Pancreas (tissue), 10 donors: ENCODE results near the gene INO80C. TPM values are rescaled to one million over a fixed set of nuclear protein-coding genes. Genes with fewer than 3 reads are reported as not detected.

ENCODE experiments used
- ATAC-seq, 4 donors: fragments of 200-7000 bp; cut with Tn5 transposase; one replicate each; pipeline versions ENCODE4 v1.8.0 to v1.9.1; 2020; ENCODE audit warnings: mild to moderate bottlenecking in 4 of 4, moderate library complexity in 4 of 4
- DNase-seq, 6 donors: peaks; one replicate each; pipeline ENCODE4 v3.0.0-alpha.2; 2020
- FAIRE-seq: peaks from 2 replicates; lab custom pipeline; 2012; peaks lifted over from hg19 to GRCh38; lab: Jason Lieb, UNC
- H3K27ac ChIP-seq, 4 donors: fragments of 200-600 bp; sonication (generic); 1 replicate in 3 of 4; 2 replicates in 1 of 4; pipeline versions ENCODE4 v1.5.0 to v1.8.0; 2020
- H3K27me3 ChIP-seq, 4 donors: fragments of 200-600 bp; one replicate each; pipeline ENCODE4 v1.8.0; 2021
- H3K36me3 ChIP-seq, 3 donors: fragments of 200-600 bp; sonication (generic) in 1 of 3; one replicate each; pipeline versions ENCODE4 v1.5.0 to v1.8.0; 2020 to 2021
- H3K4me1 ChIP-seq, 3 donors: fragments of 200-600 bp; one replicate each; pipeline ENCODE4 v1.8.0; 2021
- H3K4me3 ChIP-seq, 4 donors: fragments of 200-600 bp; sonication (generic) in 2 of 4; one replicate each; pipeline versions ENCODE4 v1.5.0 to v1.8.0; 2020 to 2021
- H3K9me3 ChIP-seq, 4 donors: fragments of 200-600 bp; one replicate each; pipeline ENCODE4 v1.8.0; 2021
- WGBS, 2 donors: extraction: QIAGEN DNeasy Blood & Tissue Kit; methylation state at CpG; one replicate each; pipeline ENCODE4 v1.1.7; 2013; 5-methylcytosine and 5-hydroxymethylcytosine counted together
- intact Hi-C, 3 donors: fragments of 100-400 bp; cut with DNase I; formaldehyde crosslinking; loops; one replicate each; pipeline versions ENCODE4 v1.11.1 to v1.14.2; 2022
- polyA plus RNA-seq, 2 donors: library from polyadenylated mRNA; stranded (reverse); fragments of 200-250 nt; gene quantifications; one replicate each; pipeline ENCODE4 v1.2.3, GENCODE V29; 2013
- total RNA-seq, 6 donors: library from RNA; stranded (reverse); fragmentation: NEBNext Ultra II Directional in 4 of 6; extraction: Animal tissue kit (Norgen Biotek cat#: 25700) in 4 of 6; gene quantifications; one replicate each; pipeline versions ENCODE4 v1.2.1 to v1.2.4, GENCODE V29; 2021 to 2023
- TF ChIP-seq, protein P1 (sequence below), 4 donors: fragments of 200-600 bp; sonication (generic) in 3 of 4; IDR thresholded peaks; one replicate each; pipeline versions ENCODE4 v1.5.0 to v1.8.0; 2021; ENCODE audit warnings: antibody characterized with exemption in 4 of 4
- donor health status: healthy with polysubstance abuse.
- donor health status: DM: no; HTN: no; CAD: no; lungs with moderate emphysema.
- donor health status: DM: no; HTN: no; CAD: no.
- donor health status: control.
- donor health status: control.
- donor health status: Bipolar disorder and iron deficiency.
- donor health status: DM: yes; HTN: yes; CAD: no.
- donor health status: DM: no; HTN: no; CAD: no.
- donor health status: DM: no; HTN: no; CAD: no.
- donor health status: DM: yes; HTN: yes; CAD: no.

Gene INO80C
- total and polyA plus RNA-seq, 8 donors: 6.1 to 25.6 (median 9.8) TPM

DNA sequence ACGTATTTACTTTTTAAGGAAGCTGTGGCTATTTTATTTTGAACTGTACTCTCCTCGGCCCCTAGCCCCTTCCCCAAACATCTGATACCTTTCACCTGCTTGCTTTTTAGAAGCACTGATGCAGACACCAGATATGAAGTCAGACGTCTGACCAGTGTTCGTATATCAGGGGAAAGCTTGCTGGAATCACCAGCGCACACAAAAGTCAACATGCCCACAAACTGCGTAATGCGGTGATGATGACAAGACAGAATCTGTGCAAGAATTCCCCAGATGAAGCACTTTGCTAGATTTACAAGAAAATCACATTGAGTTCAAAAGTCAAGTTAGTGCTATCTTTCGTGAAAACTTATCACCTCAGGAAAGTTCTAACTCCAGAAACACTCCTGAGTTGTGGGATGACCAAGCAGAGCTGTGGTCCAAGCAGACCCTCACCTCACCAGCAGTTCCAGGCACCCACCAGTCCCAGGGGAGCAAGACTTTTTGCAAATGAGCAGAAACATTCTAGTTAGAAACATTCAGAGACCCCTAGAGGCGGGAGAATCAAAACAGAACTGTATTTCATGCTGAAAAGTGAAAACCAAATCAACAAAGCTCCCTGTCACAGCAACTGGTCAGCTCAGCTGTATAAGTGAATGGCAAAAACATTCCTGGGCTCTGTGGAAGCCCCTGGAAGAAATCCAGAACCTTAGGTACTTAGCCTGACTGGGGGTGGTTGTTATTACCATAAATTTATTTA lies 55.7 kb downstream of the INO80C start:
- no peaks in the 10 kb centered on the region for H3K27me3 ChIP-seq
- H3K27ac ChIP-seq: no peak overlapping the region
- FAIRE-seq (no peak), ATAC-seq (no peak), DNase-seq (no peak)
- no peaks in the 10 kb centered on the region for H3K4me1 ChIP-seq
- WGBS, 2 donors: 70 to 78% methylated on average over 9 of the region's 9 CpGs
- H3K9me3 ChIP-seq: no peaks in the 10 kb centered on the region
- TF ChIP-seq, protein P1, sequence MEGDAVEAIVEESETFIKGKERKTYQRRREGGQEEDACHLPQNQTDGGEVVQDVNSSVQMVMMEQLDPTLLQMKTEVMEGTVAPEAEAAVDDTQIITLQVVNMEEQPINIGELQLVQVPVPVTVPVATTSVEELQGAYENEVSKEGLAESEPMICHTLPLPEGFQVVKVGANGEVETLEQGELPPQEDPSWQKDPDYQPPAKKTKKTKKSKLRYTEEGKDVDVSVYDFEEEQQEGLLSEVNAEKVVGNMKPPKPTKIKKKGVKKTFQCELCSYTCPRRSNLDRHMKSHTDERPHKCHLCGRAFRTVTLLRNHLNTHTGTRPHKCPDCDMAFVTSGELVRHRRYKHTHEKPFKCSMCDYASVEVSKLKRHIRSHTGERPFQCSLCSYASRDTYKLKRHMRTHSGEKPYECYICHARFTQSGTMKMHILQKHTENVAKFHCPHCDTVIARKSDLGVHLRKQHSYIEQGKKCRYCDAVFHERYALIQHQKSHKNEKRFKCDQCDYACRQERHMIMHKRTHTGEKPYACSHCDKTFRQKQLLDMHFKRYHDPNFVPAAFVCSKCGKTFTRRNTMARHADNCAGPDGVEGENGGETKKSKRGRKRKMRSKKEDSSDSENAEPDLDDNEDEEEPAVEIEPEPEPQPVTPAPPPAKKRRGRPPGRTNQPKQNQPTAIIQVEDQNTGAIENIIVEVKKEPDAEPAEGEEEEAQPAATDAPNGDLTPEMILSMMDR (IDR thresholded peaks at IDR 0.05): no peak
- H3K4me3 ChIP-seq: no peak overlapping the region
- intact Hi-C loops: no loop called here
- H3K36me3 ChIP-seq: no peaks in the 10 kb centered on the region

DNA sequence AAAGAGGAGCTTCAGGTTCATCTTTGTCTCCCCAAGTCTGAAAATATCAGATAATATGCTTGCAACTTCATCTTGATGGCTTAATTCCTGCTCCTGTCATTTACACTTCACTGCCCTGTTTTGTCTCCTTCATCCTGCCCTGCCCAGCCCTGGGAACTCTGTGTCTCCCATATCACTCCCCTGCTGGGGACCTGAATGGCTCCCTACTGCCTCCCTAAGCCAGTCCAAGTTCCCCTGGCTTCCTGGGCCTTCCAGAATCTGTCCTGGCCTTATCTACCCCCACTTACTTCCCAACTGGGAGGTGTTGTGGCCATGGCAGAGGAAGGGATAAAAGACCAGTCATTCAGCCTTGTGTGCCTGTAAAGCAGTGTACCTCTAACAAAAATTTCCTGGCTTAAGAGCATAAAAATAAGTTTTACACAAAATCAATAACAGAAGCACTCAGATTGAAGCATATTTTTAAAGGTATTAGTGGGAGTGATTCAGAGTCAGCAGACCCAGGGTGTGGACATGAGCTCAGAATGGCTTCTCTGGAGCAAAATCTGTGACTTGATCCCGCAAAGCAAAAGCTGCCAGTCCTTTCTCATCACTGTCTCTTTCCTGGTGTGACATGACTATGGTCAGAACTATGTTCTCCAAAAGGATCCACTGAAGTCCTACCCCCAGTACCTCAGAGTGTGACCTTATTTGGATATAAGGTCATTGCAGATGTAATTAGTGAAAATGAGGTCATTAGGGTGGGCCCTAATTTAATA lies 59.1 kb downstream of the INO80C start:
- ATAC-seq (no peak), DNase-seq (no peak), FAIRE-seq (no peak)
- no peak overlapping the region for H3K27ac ChIP-seq
- WGBS, 2 donors: 91 to 93% methylated on average over 1 of the region's 1 CpG
- H3K4me1 ChIP-seq: no peaks in the 10 kb centered on the region
- no peaks in the 10 kb centered on the region for H3K9me3 ChIP-seq
- intact Hi-C loops: no loop called here
- no peaks in the 10 kb centered on the region for H3K27me3 ChIP-seq
- no peaks in the 10 kb centered on the region for H3K36me3 ChIP-seq
- TF ChIP-seq, protein P1 (IDR thresholded peaks at IDR 0.05): no peak
- H3K4me3 ChIP-seq: no peak overlapping the region

DNA sequence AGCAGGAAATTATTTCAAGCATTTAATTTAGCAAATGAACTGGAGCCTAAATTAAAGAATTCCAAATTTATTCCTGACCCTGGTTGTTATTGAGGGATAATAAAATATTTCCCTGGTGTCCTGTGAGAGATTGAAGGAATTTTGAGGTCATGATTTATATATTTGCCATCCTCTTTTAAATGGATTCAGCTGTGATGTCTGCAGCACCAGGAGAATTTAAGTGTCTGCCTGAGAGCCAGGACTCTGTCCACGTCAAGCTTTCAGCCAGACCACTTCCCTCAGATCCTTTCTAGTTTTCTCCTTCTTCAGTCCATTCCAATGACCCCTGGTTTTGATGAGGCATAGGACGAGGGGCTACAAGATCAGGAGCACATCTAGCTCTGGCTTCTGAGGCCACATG lies 59.9 kb downstream of the INO80C start:
- no peaks in the 10 kb centered on the region for H3K9me3 ChIP-seq
- no peaks in the 10 kb centered on the region for H3K4me1 ChIP-seq
- no peak overlapping the region for H3K4me3 ChIP-seq
- no peak for FAIRE-seq
- TF ChIP-seq, protein P1 (IDR thresholded peaks at IDR 0.05): no peak
- H3K27me3 ChIP-seq: no peaks in the 10 kb centered on the region
- WGBS, 2 donors: 64 to 77% methylated on average over 2 of the region's 2 CpGs
- no peaks in the 10 kb centered on the region for H3K36me3 ChIP-seq
- intact Hi-C loops: no loop called here
- DNase-seq: no peak
- H3K27ac ChIP-seq: no peak overlapping the region
- ATAC-seq: no peak

DNA sequence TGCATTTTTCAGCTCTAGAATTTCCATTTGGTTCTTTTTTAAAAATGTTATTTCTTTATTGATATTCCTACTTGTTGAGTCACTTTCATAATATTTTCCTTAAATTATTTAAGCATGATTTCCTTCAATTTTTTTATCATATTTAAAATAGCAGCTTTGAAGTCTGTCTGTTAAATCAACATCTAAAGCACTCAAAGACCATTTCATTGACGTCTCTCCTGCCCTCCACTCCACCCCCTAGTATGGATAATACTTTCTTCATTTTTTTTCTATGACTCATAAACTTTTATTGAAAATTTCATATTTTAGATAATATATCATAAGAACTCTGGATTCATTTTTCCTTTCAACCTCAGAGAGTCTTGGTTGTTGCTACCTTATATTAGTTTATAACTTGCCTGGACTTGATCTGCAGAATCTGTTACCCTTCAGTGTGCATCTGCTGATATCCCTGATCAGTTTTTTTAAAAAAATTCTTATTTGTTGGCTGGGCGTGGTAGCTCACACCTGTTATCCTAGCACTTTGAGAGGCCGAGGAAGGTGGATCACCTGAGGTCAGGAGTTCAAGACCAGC lies 61.6 kb downstream of the INO80C start:
- no peak for FAIRE-seq
- Histone ChIP-seq H3K4me1 (no peaks in the 10 kb centered on the region), H3K36me3 (no peaks in the 10 kb centered on the region), H3K4me3 (no peak overlapping the region), H3K27ac (no peak overlapping the region), H3K27me3 (no peaks in the 10 kb centered on the region), H3K9me3 (no peaks in the 10 kb centered on the region)
- no peak for ATAC-seq
- intact Hi-C loops: no loop called here
- 52 to 59% methylated on average over 3 of the region's 3 CpGs for WGBS, 2 donors
- TF ChIP-seq, protein P1 (IDR thresholded peaks at IDR 0.05): no peak
- DNase-seq: no peak
